Ovary (tissue), 3 donors: Measurements from ENCODE around the gene GNG2.

Source experiments
- POLR2A ChIP-seq: fragments of 450-650 bp; IDR thresholded peaks from one replicate; pipeline ENCODE4 v1.6.1; 2017; ENCODE audit warnings: antibody characterized with exemption, mild to moderate bottlenecking, moderate library complexity
- TF ChIP-seq, protein P1 (sequence below), 3 donors: fragments of 450-650 bp in 2 of 3; fragments of 200-600 bp in 1 of 3; IDR thresholded peaks; one replicate each; pipeline versions ENCODE4 v1.5.1 to v1.8.0; 2016 to 2022; ENCODE audit warnings: antibody characterized with exemption in 3 of 3, mild to moderate bottlenecking in 1 of 3
- donor health status: DM: no; HTN: no; CAD: no.

- TF ChIP-seq, protein P1, sequence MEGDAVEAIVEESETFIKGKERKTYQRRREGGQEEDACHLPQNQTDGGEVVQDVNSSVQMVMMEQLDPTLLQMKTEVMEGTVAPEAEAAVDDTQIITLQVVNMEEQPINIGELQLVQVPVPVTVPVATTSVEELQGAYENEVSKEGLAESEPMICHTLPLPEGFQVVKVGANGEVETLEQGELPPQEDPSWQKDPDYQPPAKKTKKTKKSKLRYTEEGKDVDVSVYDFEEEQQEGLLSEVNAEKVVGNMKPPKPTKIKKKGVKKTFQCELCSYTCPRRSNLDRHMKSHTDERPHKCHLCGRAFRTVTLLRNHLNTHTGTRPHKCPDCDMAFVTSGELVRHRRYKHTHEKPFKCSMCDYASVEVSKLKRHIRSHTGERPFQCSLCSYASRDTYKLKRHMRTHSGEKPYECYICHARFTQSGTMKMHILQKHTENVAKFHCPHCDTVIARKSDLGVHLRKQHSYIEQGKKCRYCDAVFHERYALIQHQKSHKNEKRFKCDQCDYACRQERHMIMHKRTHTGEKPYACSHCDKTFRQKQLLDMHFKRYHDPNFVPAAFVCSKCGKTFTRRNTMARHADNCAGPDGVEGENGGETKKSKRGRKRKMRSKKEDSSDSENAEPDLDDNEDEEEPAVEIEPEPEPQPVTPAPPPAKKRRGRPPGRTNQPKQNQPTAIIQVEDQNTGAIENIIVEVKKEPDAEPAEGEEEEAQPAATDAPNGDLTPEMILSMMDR (IDR thresholded peaks at IDR 0.05): no peak
- TF ChIP-seq POLR2A: no peak
These were observed 70.9 kb downstream of the GNG2 start for GRCh38 chr14:51931308-51931707.
